D721Med (cell line): ENCODE results near the gene MGAT4C.

ENCODE experiments used
- DNase-seq: peaks from one replicate; pipeline ENCODE4 v3.0.0; 2011; ENCODE audit warnings: low spot score; ENCODE audit not compliant: insufficient read length
- FAIRE-seq: peaks from 2 replicates; lab custom pipeline; 2011; peaks lifted over from hg19 to GRCh38; lab: Jason Lieb, UNC
- CTCF ChIP-seq: IDR thresholded peaks from 2 replicates; pipeline ENCODE4 v1.5.1; 2012; ENCODE audit warnings: mild to moderate bottlenecking, control low read depth; ENCODE audit not compliant: insufficient read depth; ENCODE audit errors: missing control alignments

Gene MGAT4C

DNA sequence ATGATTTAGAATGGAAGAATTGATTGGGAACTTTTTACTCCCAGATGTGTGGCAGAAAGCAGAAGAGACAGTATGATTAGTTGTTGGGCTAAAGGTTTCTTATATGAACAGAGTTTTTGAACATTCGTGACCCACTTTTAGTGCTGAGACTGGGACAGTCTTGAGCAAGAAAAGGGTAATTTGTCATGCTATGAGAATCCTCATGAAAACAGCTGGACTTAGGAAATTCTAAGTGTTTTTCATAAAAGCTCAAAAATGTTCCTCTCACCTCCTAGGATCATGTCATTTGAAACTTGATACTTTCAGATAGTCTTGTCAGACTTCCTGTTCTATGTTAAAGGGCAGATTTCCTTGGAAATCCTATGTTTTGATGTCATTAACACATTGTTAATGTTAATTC lies 86.1 kb downstream of the MGAT4C start:
- FAIRE-seq (no peak), DNase-seq (no peak)
- no peak for TF ChIP-seq CTCF

DNA sequence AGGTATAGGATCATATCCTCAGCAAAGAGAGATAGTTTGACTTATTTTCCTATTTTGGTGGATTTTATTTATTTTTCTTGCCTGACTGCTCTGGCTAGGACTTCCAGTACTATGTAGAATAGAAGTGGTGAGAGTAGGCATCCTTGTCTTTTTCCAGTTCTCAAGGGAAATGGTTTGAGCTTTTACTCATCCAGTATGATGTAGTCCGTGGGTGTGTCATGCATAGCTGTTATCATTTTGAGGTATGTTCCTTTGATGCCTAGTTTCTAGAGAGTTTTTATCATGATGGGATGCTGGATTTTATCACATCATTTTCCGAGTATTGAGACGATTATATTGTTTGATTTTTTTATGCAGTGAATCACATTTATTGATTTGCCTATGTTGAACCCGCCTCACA lies 97.2 kb downstream of the MGAT4C start:
- FAIRE-seq = no peak
- DNase-seq = no peak
- no peak for TF ChIP-seq CTCF

- FAIRE-seq = no peak
- no peak for TF ChIP-seq CTCF
- no peak for DNase-seq
These were observed 101.6 kb downstream of the MGAT4C start for GRCh38 chr12:86154620-86155019.

GRCh38 chr12:86148612-86149011 lies 107.6 kb downstream of the MGAT4C start:
- TF ChIP-seq CTCF = no peak
- DNase-seq = no peak
- FAIRE-seq = no peak

GRCh38 chr12:86148071-86148470 lies 108.1 kb downstream of the MGAT4C start:
- no peak for TF ChIP-seq CTCF
- no peak for FAIRE-seq
- DNase-seq = no peak

GRCh38 chr12:86145156-86145555 lies 111.0 kb downstream of the MGAT4C start:
- no peak for TF ChIP-seq CTCF
- DNase-seq (no peak), FAIRE-seq (no peak)

DNA sequence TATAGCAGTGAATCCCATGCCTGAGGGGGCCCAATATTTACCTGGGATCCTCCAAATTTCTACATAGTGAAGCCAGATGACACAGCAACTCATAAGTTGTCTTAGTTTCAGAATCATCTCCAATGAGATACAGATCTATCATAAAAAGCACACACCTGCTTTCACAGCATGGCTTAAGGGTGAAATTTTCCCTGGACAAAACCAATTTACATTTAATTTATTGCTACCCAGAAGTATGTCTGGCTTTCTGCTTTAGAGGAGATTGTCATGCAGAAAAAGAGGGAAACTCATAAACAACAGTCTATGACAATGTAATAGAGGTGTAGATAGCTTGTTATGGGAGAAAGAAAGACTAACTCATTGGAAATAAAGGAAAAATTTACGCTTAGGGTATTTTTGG lies 113.0 kb downstream of the MGAT4C start:
- no peak for DNase-seq
- TF ChIP-seq CTCF = no peak
- no peak for FAIRE-seq
